Prostate gland (tissue), 2 donors: Measurements from ENCODE around the gene PTPRC.
A peak's percentile ranks its signal among the peaks of the same experiment; 100 is the strongest.

Experiments used
- POLR2A ChIP-seq: fragments of 450-650 bp; IDR thresholded peaks from one replicate; pipeline ENCODE4 v1.6.1; 2016; ENCODE audit warnings: antibody characterized with exemption, mild to moderate bottlenecking
- TF ChIP-seq, protein P1 (sequence below), 4 experiments: fragments of 200-600 bp in 2 of 4; fragments of 450-650 bp in 2 of 4; sonication (generic) in 2 of 4; IDR thresholded peaks; 1 replicate in 3 of 4; 2 replicates in 1 of 4; pipeline ENCODE4 v1.5.1; 2016 to 2019; ENCODE audit warnings: antibody characterized with exemption in 4 of 4, mild to moderate bottlenecking in 2 of 4, moderate library complexity in 2 of 4

DNA sequence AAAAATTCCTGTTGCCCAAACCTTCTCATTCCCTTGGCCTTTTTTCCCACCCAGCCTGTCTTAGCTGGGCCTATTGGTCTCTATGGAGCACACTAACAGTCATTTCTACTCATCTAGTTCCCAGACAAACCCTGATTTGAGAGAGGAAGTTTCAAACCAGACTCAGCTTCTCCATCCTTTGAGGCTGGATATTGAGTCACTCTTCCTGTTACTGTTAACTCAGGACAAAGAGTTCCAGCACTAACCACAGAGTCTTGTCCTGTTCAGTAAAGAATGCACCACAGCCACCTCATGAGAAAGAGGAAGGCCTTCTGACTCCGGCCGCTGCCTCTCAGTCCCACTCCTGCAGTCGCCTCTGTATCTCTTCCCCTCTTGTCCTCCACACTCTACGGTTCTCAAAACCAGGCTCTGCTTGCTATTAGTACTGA is 137.8 kb downstream of the PTPRC start:
- no peak for TF ChIP-seq POLR2A
- TF ChIP-seq, protein P1, sequence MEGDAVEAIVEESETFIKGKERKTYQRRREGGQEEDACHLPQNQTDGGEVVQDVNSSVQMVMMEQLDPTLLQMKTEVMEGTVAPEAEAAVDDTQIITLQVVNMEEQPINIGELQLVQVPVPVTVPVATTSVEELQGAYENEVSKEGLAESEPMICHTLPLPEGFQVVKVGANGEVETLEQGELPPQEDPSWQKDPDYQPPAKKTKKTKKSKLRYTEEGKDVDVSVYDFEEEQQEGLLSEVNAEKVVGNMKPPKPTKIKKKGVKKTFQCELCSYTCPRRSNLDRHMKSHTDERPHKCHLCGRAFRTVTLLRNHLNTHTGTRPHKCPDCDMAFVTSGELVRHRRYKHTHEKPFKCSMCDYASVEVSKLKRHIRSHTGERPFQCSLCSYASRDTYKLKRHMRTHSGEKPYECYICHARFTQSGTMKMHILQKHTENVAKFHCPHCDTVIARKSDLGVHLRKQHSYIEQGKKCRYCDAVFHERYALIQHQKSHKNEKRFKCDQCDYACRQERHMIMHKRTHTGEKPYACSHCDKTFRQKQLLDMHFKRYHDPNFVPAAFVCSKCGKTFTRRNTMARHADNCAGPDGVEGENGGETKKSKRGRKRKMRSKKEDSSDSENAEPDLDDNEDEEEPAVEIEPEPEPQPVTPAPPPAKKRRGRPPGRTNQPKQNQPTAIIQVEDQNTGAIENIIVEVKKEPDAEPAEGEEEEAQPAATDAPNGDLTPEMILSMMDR (IDR thresholded peaks at IDR 0.05) = peak in 1 of 4 experiments; percentile 6
